HG02571 (cell line): ENCODE data around the gene KRTAP10-9.
"Not testable (repeated sequence)": the region's sequence is repeated elsewhere in the genome, so short reads cannot be mapped to it uniquely, and the experiment has no call there.

Source experiments
- ATAC-seq: cut with Tn5 transposase; IDR thresholded peaks from one replicate; pipeline ENCODE4 v1.9.1; 2021; ENCODE audit warnings: mild to moderate bottlenecking, moderate library complexity; ENCODE audit not compliant: unreplicated experiment

Gene KRTAP10-9

GRCh38 chr21:44637018-44637850 is 10.3 kb downstream of the KRTAP10-9 start, which contains the start of gene KRTAP10-10:
Gene KRTAP10-10 (plus strand): TSS chr21:44637356. CDS start chr21:44637418, 62 bp downstream.
- no peak for ATAC-seq

DNA sequence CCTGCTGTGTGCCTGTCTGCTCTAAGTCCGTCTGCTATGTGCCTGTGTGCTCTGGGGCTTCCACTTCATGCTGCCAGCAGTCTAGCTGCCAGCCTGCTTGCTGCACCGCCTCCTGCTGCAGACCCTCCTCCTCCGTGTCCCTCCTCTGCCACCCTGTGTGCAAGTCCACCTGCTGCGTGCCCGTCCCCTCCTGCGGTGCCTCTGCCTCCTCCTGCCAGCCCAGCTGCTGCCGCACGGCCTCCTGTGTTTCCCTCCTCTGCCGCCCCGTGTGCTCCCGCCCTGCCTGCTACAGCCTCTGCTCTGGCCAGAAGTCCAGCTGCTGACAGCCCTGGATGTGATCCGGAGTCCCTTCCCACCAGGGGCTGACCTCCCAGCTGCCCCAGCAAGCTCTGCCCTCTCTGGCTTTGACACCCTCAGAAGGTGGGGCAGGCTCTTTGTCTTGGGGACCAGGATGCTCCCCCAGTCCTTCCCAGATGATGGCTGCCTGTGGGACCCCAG is 11.0 kb downstream of the KRTAP10-9 start:
- ATAC-seq: not testable (repeated sequence)

GRCh38 chr21:44638506-44639330 is 11.8 kb downstream of the KRTAP10-9 start:
- not testable (repeated sequence) for ATAC-seq

GRCh38 chr21:44639331-44639655 is 12.4 kb downstream of the KRTAP10-9 start:
- no peak for ATAC-seq

- no peak for ATAC-seq
These were observed 13.9 kb downstream of the KRTAP10-9 start for GRCh38 chr21:44640761-44641160.

GRCh38 chr21:44643741-44644310 is 16.9 kb downstream of the KRTAP10-9 start:
- no peak for ATAC-seq

GRCh38 chr21:44644878-44645277 is 18.0 kb downstream of the KRTAP10-9 start:
- ATAC-seq: no peak

- ATAC-seq: not testable (repeated sequence)
These were observed 19.7 kb downstream of the KRTAP10-9 start, which contains the start of gene KRTAP10-11 for GRCh38 chr21:44646366-44647221. Gene KRTAP10-11 (plus strand): TSS chr21:44646414. CDS start chr21:44646459, 45 bp downstream.

GRCh38 chr21:44647222-44647552 is 20.3 kb downstream of the KRTAP10-9 start:
- no peak for ATAC-seq

- no peak for ATAC-seq
These were observed 21.8 kb downstream of the KRTAP10-9 start for GRCh38 chr21:44648557-44649311.

DNA sequence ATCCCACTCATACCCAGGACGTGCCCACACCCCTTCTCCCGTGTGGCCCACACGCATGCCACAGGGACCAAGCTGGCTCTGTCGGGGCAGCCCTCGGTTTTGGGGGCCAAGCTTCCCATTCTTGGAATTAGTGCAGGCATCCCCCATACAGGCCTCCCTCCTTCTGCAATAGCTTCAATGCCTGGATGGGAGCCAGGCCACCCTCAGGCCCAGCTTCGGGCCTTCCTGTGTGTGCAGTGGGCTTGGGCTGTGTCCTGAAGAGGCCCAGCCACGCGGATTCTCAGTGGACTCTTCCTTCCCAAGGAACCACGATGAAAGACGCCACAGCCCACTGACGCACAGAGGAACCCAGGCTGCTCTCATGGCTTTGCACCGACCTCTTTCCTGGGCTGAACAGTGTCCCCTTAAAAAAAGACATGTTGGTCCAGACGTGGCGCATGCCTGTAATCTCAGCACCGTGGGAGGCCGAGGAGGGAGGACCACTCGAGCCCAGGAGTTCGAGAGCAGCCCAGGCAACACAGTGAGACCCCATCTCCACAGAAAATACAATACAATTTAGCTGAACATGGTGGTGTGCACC is 22.7 kb downstream of the KRTAP10-9 start:
- ATAC-seq: no peak

DNA sequence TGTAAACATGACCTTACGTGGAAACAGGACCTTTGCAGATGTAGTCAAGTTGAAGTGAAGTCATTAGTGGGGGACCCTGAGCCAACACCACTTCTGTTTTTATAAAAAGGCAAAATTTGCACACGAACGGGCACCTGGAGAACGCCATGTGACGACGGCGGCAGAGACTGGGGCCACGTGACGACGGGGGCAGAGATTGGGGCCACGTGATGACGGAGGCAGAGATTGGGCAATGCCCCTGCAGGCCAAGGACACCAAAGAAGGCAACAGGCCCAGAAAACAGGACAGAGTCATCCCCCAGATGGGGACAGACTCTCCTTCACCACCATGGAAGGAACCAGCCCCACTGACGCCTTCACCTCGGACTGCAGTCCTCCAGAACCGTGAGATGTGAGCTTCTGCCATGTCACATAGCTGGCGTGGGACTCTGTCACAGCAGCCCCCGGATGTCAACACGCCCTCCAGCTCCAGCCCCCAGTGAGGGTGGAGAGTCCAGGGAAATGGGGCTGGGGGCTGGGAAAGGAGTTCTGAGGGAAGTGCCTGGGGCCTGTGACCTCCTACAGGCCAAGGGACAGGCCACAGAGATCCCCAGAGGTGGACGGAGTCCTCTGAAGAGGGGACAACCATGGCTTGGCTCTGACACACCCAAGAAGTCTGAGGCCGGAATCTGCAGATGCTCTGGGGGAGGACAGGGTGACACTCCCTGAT is 23.5 kb downstream of the KRTAP10-9 start:
- no peak for ATAC-seq

DNA sequence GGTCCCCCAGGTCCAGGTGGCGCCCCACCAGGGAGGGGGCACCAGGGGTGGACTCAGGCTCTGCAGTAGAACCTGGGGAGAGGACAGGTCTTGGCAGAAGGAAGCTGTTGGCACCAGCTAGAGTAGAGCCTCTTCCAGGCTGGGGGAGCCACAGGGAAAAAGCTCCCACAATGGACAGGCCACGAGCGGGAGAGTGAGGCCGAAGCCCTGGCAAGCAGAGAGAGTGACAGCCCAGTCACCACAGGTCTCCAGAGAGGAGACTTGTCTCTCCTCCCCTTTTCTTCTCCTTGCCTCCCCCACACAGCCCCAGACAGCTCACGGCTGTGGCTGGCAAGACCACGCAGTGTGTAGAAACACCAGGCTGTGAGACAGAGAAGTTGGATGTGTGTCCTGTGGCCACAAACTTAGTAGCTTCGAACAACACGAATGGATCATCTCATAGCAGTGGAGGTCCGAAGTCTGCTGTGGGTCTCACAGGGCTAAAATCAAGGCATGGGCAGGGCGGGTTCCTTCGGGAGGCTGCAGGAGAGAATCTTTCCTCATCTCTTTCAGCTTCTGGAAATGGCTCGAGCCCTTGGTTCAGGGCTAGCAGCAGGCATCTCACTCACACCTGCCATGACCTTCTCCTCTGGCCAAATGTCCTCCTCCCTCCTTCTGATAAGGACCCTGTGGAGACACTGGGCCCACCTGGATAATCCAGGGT is 24.2 kb downstream of the KRTAP10-9 start:
- no peak for ATAC-seq

- no peak for ATAC-seq
These were observed 26.2 kb downstream of the KRTAP10-9 start for GRCh38 chr21:44653123-44653522.

DNA sequence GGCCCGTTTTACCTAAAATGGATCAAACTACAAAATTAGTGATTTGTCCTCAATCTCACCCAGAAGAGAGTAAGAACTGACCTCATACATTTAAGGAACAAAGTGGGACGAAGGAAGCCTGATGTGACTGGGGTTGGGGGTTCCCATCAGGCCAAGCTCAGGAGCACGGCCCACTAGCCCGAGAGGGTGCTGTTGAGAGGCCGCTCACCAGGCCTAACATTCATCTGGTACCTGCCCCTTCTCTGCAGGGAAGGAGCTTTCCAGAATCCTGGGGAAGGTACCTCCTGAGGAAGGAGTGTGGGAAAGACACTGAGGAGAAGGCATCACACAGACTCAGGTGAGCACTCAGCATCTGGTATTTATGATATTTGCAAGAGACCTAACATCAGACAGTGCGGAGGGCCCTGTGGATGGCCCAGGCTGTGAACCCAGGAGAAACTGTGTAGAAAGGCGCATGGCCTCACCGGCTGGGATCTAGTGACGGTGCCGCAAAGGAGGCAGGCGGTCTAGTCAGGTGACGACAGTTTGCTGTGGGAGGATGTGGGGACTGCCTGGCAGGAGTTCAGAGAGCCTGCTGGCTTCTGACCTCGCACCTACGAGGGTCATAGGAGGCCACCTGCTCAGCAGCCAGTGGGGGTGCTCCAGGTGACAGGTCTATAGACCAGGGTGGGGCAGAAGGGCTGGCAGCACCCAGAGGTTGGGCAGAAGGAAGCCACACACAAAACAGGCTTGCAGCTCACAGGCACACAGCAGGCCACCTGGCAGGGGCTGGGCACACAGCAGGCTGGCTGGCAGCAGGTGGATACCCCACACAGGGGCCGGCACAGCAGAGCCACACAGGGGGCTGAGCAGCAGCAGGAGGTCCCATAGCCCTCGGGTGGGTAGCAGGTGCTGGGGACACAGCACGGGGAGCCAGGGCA is 27.0 kb downstream of the KRTAP10-9 start:
- ATAC-seq: no peak

DNA sequence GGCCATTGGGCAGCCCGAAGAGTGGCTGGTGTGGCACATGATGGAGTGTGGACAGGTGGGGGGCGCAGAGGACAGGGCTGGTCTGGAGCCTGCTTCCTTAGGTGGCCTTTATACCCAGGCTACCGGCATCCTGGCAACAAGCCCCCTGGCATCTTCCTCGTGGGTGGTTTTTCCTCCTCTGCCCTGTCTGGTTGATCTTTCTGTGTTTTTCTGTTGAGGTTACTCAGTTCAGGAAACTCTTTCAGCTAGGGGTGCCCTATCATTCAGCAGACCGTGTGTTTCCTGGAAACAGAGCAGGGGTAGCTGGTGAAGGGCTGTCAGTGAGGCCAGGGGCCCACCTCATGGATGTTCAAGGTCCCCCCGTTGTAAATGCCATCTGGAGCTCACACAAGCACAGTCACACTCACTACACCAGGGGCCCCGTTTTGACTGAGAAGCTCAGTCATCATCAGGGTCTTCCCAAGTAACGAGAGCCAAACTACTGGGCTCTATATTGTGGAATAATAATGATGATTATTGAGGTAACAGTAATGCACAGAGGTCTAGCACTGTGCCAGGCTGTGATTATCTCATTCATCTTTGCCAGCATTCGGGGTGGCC is 27.8 kb downstream of the KRTAP10-9 start, which contains the start of gene KRTAP12-4:
Gene KRTAP12-4 (minus strand): TSS at position 84 of the 600 bp plus-strand sequence. CDS start 45 bp downstream, at position 39.
- ATAC-seq: no peak

GRCh38 chr21:44656868-44657267 is 30.0 kb downstream of the KRTAP10-9 start:
- no peak for ATAC-seq
